Adrenal gland (tissue), 19 donors: ENCODE results near the gene CTDSP2. TPM values are rescaled to one million over a fixed set of nuclear protein-coding genes. Genes with fewer than 3 reads are reported as not detected.

Source experiments
- DNase-seq, 7 donors: peaks; one replicate each; pipeline ENCODE4 v3.0.0-alpha.2; 2019 to 2020
- H3K27ac ChIP-seq, 5 donors: fragments of 200-600 bp; sonication (generic) in 4 of 5; 1 replicate in 3 of 5; 2 replicates in 2 of 5; pipeline versions ENCODE4 v1.5.1 to v1.8.0; 2016 to 2020; ENCODE audit warnings: mild to moderate bottlenecking in 1 of 5
- H3K27me3 ChIP-seq: fragments of 200-600 bp; 2 replicates; pipeline ENCODE4 v1.8.0; 2021
- H3K36me3 ChIP-seq, 2 donors: fragments of 200-600 bp; replicated peaks in 1 of 2; 1 replicate in 1 of 2; 2 replicates in 1 of 2; pipeline versions ENCODE4 v1.5.1 to v1.8.0; 2018 to 2022
- H3K4me1 ChIP-seq, 2 donors: fragments of 200-600 bp; replicated peaks in 1 of 2; 1 replicate in 1 of 2; 2 replicates in 1 of 2; pipeline versions ENCODE4 v1.5.1 to v1.8.0; 2018 to 2021
- H3K4me3 ChIP-seq, 4 donors: fragments of 200-600 bp; sonication (generic) in 3 of 4; one replicate each; pipeline ENCODE4 v1.5.1; 2016 to 2018
- H3K9me3 ChIP-seq, 3 donors: fragments of 200-600 bp; sonication (generic) in 1 of 3; replicated peaks in 1 of 3; 1 replicate in 2 of 3; 2 replicates in 1 of 3; pipeline versions ENCODE4 v1.5.1 to v1.8.0; 2016 to 2021
- POLR2A ChIP-seq, 2 donors: fragments of 450-650 bp; IDR thresholded peaks; one replicate each; pipeline ENCODE4 v1.6.1; 2017; ENCODE audit warnings: antibody characterized with exemption in 2 of 2, mild to moderate bottlenecking in 2 of 2, moderate library complexity in 1 of 2
- WGBS, 4 donors: extraction: QIAGEN DNeasy Blood & Tissue Kit in 2 of 4; methylation state at CpG; one replicate each; pipeline versions ENCODE4 v1.1.5 to v1.1.7; 2013 to 2017; 5-methylcytosine and 5-hydroxymethylcytosine counted together
- intact Hi-C, 2 donors: fragments of 100-400 bp; cut with DNase I; formaldehyde crosslinking; loops; one replicate each; pipeline versions ENCODE4 v1.14.1 to v1.15.0; 2022 to 2023
- long read RNA-seq, 10 donors: library from polyadenylated mRNA in 3 of 10; unstranded in 2 of 10; stranded (forward) in 1 of 10; transcript quantifications; one replicate each; pipeline ENCODE4 v2.0.0 and lab custom pipeline, GENCODE V29; 2021 to 2026
- polyA plus RNA-seq, 3 donors: library from polyadenylated mRNA; stranded (reverse); fragments of 200-250 nt in 2 of 3; fragments of 350-450 nt in 1 of 3; fragmentation: Illumina TruSeq in 1 of 3; extraction: RNeasy Lipid Tissue Mini Kit (QIAGEN cat#74804) in 1 of 3; gene quantifications; one replicate each; pipeline ENCODE4 v1.2.3, GENCODE V29; 2013 to 2014
- total RNA-seq, 9 donors: library from RNA; depleted of rRNA in 4 of 9; stranded (reverse); fragments of >200 nt in 4 of 9; fragments of 120-200 nt in 1 of 9; fragmentation: NEBNext Ultra II Directional in 1 of 9; extraction: Animal tissue kit (Norgen Biotek cat#: 25700) in 1 of 9; gene quantifications; one replicate each; pipeline versions ENCODE4 v1.1.0 to v1.2.4, GENCODE V29; 2013 to 2023
- TF ChIP-seq, protein P1 (sequence below), 6 experiments: fragments of 450-650 bp in 4 of 6; fragments of 200-600 bp in 2 of 6; sonication (generic) in 1 of 6; IDR thresholded peaks; 1 replicate in 5 of 6; 2 replicates in 1 of 6; pipeline versions ENCODE4 v1.5.1 to v1.8.0; 2016 to 2021; ENCODE audit warnings: antibody characterized with exemption in 6 of 6, mild to moderate bottlenecking in 2 of 6, moderate library complexity in 1 of 6
- donor health status: healthy with polysubstance abuse.
- donor health status: Bipolar disorder and iron deficiency.
- donor health status: DM: yes; HTN: yes; CAD: no.
- donor health status: DM: no; HTN: no; CAD: no.
- donor health status: DM: no; HTN: no; CAD: no.
- donor health status: DM: yes; HTN: yes; CAD: no.

Gene CTDSP2, protein sequence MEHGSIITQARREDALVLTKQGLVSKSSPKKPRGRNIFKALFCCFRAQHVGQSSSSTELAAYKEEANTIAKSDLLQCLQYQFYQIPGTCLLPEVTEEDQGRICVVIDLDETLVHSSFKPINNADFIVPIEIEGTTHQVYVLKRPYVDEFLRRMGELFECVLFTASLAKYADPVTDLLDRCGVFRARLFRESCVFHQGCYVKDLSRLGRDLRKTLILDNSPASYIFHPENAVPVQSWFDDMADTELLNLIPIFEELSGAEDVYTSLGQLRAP
- total RNA-seq (100 to 1,000 TPM in 7 of 9 donors, 10 to 100 TPM in 2; 89.2 to 275 (median 250) TPM), polyA plus RNA-seq (10 to 100 TPM; 42.9 to 89.6 (median 51.3) TPM)
- long read RNA-seq, donor 1, full-length matches to known transcripts, result 10 of 16 reads
- long read RNA-seq, donor 1, partial matches to known transcripts, result 6 of 16 reads
- long read RNA-seq, donor 1, other reads (novel, unspliced or antisense), result 0 of 16 reads
- long read RNA-seq, donor 2, full-length matches to known transcripts, result 13 of 13 reads
- long read RNA-seq, donor 2, partial matches to known transcripts, result 0 of 13 reads
- long read RNA-seq, donor 2, other reads (novel, unspliced or antisense), result 0 of 13 reads
- long read RNA-seq, donor 3, full-length matches to known transcripts, result 5 of 5 reads
- long read RNA-seq, donor 3, partial matches to known transcripts, result 0 of 5 reads
- long read RNA-seq, donor 3, other reads (novel, unspliced or antisense), result 0 of 5 reads
- long read RNA-seq, donor 4, partial matches to known transcripts, result 0 of 20 reads
- long read RNA-seq, donor 4, other reads (novel, unspliced or antisense), result 20 of 20 reads
- long read RNA-seq, donor 5, full-length matches to known transcripts, result 84 of 210 reads
- long read RNA-seq, donor 5, partial matches to known transcripts, result 1 of 210 reads
- long read RNA-seq, donor 5, other reads (novel, unspliced or antisense), result 125 of 210 reads
- long read RNA-seq, donor 6, partial matches to known transcripts, result 0 of 6 reads
- long read RNA-seq, donor 6, other reads (novel, unspliced or antisense), result 6 of 6 reads
- long read RNA-seq, donor 7, full-length matches to known transcripts, result 6 of 16 reads
- long read RNA-seq, donor 7, partial matches to known transcripts, result 10 of 16 reads
- long read RNA-seq, donor 7, other reads (novel, unspliced or antisense), result 0 of 16 reads
- long read RNA-seq, donor 8, full-length matches to known transcripts, result 17 of 29 reads
- long read RNA-seq, donor 8, partial matches to known transcripts, result 6 of 29 reads
- long read RNA-seq, donor 8, other reads (novel, unspliced or antisense), result 6 of 29 reads
- long read RNA-seq, donor 9, full-length matches to known transcripts, result 8 of 14 reads
- long read RNA-seq, donor 9, partial matches to known transcripts, result 6 of 14 reads
- long read RNA-seq, donor 9, other reads (novel, unspliced or antisense), result 0 of 14 reads
- long read RNA-seq, donor 10, full-length matches to known transcripts, result 10 of 20 reads
- long read RNA-seq, donor 10, partial matches to known transcripts, result 10 of 20 reads
- long read RNA-seq, donor 10, other reads (novel, unspliced or antisense), result 0 of 20 reads

DNA sequence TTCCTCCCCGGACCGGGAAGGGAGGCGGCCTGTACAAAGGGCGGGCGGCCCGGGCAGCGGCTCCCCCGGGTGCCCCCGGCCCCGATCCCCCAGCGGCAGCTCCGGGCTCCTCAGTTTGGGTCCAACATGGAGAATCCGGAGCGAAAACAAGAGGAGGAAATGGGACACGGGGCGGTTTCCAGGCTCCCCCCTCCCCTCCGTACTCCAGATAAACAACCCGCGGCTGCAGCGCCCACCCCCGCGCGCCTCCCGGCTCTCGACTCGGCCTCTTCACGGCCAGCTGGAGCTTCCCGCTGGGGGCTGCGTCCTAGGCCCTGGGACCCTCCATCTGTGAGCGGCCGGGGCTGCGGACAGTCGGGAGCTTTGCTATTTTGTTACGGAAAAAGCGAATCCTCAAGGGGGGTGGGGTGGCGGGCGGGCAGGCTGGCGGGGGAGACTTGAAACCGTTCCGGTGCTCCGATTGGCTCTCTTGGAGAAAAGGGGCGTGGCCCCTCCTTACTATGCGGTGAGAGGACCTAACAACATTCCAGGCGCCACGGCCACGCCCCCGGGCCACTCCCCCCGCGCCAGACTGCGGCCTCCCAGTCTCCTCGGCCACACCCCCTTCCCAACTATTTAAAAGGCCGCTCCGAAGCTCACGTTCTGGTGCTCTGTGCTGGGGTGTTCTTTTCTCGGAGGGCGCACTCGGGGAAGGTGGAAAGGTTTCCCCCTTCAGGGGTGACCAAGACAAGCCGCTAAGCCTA lies at the start of gene CTDSP2:
Gene CTDSP2, minus strand, starts transcription at position 153 of the 743 bp plus-strand sequence. CDS start 294 bp downstream, outside the sequence.
- no peaks in the 10 kb centered on the region for H3K9me3 ChIP-seq
- peaks cover 26 to 37% of the 10 kb centered on the region in 2 donors for H3K4me1 ChIP-seq
- peak within 1 kb of the TSS; percentile 96 to 100 (median 99) for H3K27ac ChIP-seq
- peak; percentile 100 for DNase-seq
- peak; percentile 73 to 76 for TF ChIP-seq POLR2A (IDR thresholded peaks at IDR 0.05)
- TF ChIP-seq, protein P1, sequence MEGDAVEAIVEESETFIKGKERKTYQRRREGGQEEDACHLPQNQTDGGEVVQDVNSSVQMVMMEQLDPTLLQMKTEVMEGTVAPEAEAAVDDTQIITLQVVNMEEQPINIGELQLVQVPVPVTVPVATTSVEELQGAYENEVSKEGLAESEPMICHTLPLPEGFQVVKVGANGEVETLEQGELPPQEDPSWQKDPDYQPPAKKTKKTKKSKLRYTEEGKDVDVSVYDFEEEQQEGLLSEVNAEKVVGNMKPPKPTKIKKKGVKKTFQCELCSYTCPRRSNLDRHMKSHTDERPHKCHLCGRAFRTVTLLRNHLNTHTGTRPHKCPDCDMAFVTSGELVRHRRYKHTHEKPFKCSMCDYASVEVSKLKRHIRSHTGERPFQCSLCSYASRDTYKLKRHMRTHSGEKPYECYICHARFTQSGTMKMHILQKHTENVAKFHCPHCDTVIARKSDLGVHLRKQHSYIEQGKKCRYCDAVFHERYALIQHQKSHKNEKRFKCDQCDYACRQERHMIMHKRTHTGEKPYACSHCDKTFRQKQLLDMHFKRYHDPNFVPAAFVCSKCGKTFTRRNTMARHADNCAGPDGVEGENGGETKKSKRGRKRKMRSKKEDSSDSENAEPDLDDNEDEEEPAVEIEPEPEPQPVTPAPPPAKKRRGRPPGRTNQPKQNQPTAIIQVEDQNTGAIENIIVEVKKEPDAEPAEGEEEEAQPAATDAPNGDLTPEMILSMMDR (IDR thresholded peaks at IDR 0.05), result peak in 1 of 6 experiments; percentile 15
- peak within 1 kb of the TSS; percentile 67 to 99 (median 95) for H3K4me3 ChIP-seq
- H3K36me3 ChIP-seq, result no peaks in the 10 kb centered on the region
- H3K27me3 ChIP-seq, result no peaks in the 10 kb centered on the region
- WGBS, 4 donors, result 1 to 10% (median 1%) methylated on average over 2 to 58 of the region's 58 CpGs
- intact Hi-C loops, result no loop called here

DNA sequence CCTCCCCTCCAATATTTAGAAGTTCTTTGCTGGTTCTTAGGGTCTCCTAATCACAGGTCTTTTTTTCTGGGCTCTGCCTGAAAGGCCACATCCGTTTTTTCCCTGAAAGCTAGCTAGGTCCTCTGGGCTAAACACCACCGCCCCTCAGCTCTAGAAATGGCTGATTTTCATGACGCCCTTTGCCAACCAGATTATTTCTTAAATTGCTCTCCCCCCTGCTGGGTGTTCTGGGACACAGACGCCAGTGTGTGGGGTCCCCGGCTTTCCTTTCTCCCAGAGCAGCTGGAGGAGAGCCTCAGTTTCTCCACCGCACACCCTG lies 49.5 kb upstream of the CTDSP2 start:
- no peak for TF ChIP-seq POLR2A (IDR thresholded peaks at IDR 0.05)
- TF ChIP-seq, protein P1 (IDR thresholded peaks at IDR 0.05), result peak in 2 of 6 experiments; percentile 14 to 17
- intact Hi-C loops, result loop anchor here (5.0 kb wide), 2 partner anchors 59 to 64 kb away; no protein-coding TSS in a partner anchor
- 17 to 22% (median 20%) methylated on average over 3 to 6 of the region's 6 CpGs for WGBS, 4 donors
- H3K4me3 ChIP-seq, result peak overlapping the region in 3 of 4 donors; percentile 42 to 74 (median 42)
- no peaks in the 10 kb centered on the region for H3K9me3 ChIP-seq
- H3K27ac ChIP-seq, result peak overlapping the region; percentile 56 to 98 (median 81)
- H3K36me3 ChIP-seq, result no peaks in the 10 kb centered on the region
- H3K4me1 ChIP-seq, result peaks cover 52 to 81% of the 10 kb centered on the region in 2 donors
- peak in 2 of 7 donors; percentile 25 for DNase-seq
- no peaks in the 10 kb centered on the region for H3K27me3 ChIP-seq

DNA sequence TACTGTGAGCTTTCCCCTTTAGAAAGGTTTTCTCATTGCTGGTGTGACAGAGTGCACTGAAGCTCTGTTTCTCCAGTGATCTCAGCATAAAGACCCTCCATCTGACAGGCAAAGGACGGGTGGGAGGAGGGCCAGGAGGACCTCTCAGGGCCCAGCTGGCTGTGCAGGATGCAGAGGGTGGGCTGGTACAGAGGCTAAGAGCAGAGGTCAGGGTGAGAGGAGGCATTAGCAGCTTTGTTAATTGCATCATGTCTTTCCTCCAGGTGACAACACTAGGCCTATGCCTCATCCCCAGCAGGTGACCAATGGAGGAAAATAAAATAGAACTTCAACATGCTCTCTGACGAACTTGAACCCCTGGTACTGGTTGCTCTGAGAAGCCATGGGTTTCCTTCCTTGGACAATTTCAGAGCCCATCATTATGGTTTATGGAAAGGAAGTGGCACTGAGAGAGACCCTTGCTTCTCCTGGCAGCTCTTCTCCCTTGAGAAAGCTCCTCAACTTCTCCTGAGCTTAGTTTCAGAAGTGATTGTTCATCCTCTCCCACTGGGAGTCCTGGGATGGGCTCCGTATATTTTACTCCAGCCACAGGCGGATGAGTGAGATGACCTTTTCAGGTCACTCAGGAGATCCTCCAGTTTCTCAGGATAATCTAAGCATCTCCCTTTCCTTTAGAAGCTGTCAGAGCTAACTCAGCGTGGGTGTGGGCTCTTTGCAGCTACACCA lies 49.0 kb upstream of the CTDSP2 start:
- Histone ChIP-seq H3K27ac (peak overlapping the region; percentile 56 to 98 (median 81)), H3K4me1 (peaks cover 52 to 86% of the 10 kb centered on the region in 2 donors), H3K36me3 (no peaks in the 10 kb centered on the region), H3K4me3 (no peak overlapping the region), H3K9me3 (no peaks in the 10 kb centered on the region), H3K27me3 (no peaks in the 10 kb centered on the region)
- no peak for TF ChIP-seq POLR2A (IDR thresholded peaks at IDR 0.05)
- 52 to 70% (median 67%) methylated on average over 5 of the region's 5 CpGs for WGBS, 4 donors
- no peak for DNase-seq
- intact Hi-C loops, result loop anchor here (5.0 kb wide), 2 partner anchors 58 to 63 kb away; no protein-coding TSS in a partner anchor
